Measurements from ENCODE around the gene SUPT6H. TPM values are rescaled to one million over a fixed set of nuclear protein-coding genes. Genes with fewer than 3 reads are reported as not detected.

The SUPT6H gene
- total and polyA plus RNA-seq, 2 of the 8 experiments (the other 6 are each of a cell fraction or from before 2014, with no cell fraction given): 32.0 to 59.9 TPM

DNA sequence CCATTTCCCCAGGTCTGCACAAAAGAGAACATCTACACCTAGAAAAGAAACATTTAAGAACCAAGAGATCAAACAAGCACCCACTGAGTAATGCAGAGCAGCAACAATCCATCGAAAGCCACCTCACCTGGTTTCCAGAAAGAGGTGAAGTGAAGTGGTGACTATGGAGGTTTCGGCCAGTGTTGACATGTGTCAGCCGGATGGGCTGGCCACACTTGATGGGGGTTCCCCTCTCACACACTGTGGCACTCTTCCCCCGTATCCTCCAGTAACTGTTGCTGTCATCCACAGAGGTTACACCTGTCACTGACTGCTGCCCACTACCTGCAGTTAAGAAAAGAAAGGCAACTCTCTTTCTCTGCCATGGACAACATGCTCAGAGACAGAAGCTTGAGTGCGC lies 6.8 kb upstream of the SUPT6H start:
- Histone ChIP-seq H3K36me3 (ENCODE audit: control insufficient read depth in 2 of 4, insufficient read depth in 4 of 4, low read length in 3 of 4) (peaks cover 0 to 24% (median 8%) of the 10 kb centered on the region in 4 experiments; a peak in 5 of 8 replicates), H4K91ac (replicated peaks; ENCODE audit: insufficient read length, low read length) (no peak overlapping the region)
- CTCF ChIA-PET (ENCODE audit: partially characterized antibody): interaction anchor here (0.6 to 1.7 kb wide), 2 partner anchors 10 to 24 kb away, joined by 4 to 6 read pairs; partner anchors contain the start of gene BLTP2
- TF ChIP-seq, protein P1, sequence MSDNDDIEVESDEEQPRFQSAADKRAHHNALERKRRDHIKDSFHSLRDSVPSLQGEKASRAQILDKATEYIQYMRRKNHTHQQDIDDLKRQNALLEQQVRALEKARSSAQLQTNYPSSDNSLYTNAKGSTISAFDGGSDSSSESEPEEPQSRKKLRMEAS (IDR thresholded peaks at IDR 0.05): no peak
- no peak for TF ChIP-seq SRF (IDR thresholded peaks at IDR 0.05; ENCODE audit: low read depth, low read length)
- TF ChIP-seq CREB1 (IDR thresholded peaks at IDR 0.05): no peak
- no peak for TF ChIP-seq KDM1A (IDR thresholded peaks at IDR 0.05; ENCODE audit: borderline replicate concordance, low read length)
- no peak for TF ChIP-seq POLR2AphosphoS5 (IDR thresholded peaks at IDR 0.05; ENCODE audit: low read depth, low read length)
- TF ChIP-seq, protein P2, sequence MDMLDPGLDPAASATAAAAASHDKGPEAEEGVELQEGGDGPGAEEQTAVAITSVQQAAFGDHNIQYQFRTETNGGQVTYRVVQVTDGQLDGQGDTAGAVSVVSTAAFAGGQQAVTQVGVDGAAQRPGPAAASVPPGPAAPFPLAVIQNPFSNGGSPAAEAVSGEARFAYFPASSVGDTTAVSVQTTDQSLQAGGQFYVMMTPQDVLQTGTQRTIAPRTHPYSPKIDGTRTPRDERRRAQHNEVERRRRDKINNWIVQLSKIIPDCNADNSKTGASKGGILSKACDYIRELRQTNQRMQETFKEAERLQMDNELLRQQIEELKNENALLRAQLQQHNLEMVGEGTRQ (IDR thresholded peaks at IDR 0.05; ENCODE audit: low read length): no peak
- TF ChIP-seq, protein P3, sequence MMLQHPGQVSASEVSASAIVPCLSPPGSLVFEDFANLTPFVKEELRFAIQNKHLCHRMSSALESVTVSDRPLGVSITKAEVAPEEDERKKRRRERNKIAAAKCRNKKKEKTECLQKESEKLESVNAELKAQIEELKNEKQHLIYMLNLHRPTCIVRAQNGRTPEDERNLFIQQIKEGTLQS (IDR thresholded peaks at IDR 0.05; ENCODE audit: insufficient read depth, low read depth, low read length): no peak
- TF ChIP-seq SAP30 (IDR thresholded peaks at IDR 0.05; ENCODE audit: insufficient read depth, insufficient replicate concordance, low read length): no peak
- TF ChIP-seq GTF2F1 (IDR thresholded peaks at IDR 0.05; ENCODE audit: borderline replicate concordance, low read depth, low read length): no peak
- no peak for TF ChIP-seq TEAD4 (IDR thresholded peaks at IDR 0.05; ENCODE audit: low read depth, low read length)
- no peak for TF ChIP-seq MAFK (IDR thresholded peaks at IDR 0.05; ENCODE audit: low read depth, low read length)
- TF ChIP-seq JUN (IDR thresholded peaks at IDR 0.05; ENCODE audit: low read depth, low read length): no peak
- no peak for TF ChIP-seq CBX5 (IDR thresholded peaks at IDR 0.05; ENCODE audit: low read depth, low read length)

More for the DNA sequence above, 6.8 kb upstream of the SUPT6H start:
- POLR2A ChIA-PET (ENCODE audit: partially characterized antibody): interaction anchor here (1.0 to 1.5 kb wide), 2 partner anchors 8 to 9 kb away, joined by 3 to 9 read pairs; no protein-coding TSS in a partner anchor
- Histone ChIP-seq H3K9ac (replicated peaks in 1 of 4; ENCODE audit: extremely low read depth in 1 of 4, low read depth in 3 of 4, low read length in 3 of 4) (no peak overlapping the region), H3K56ac (replicated peaks; ENCODE audit: insufficient read length, low read depth, low read length) (no peak overlapping the region), H3K27ac (ENCODE audit: low read depth, low read length) (no peak overlapping the region), H3K4me1 (replicated peaks in 1 of 4; ENCODE audit: control insufficient read depth in 3 of 4, insufficient read depth in 4 of 4, low read length in 3 of 4) (no peaks in the 10 kb centered on the region), H2BK15ac (ENCODE audit: low read length) (no peak overlapping the region), H3K4me2 (ENCODE audit: insufficient read depth in 1 of 2, low read depth in 2 of 2, low read length in 2 of 2) (no peak overlapping the region), H3K18ac (ENCODE audit: extremely low read depth, low read length) (no peak overlapping the region), H3K27me3 (replicated peaks in 1 of 4; ENCODE audit: control insufficient read depth in 3 of 4, extremely low read depth in 1 of 4, insufficient read depth in 3 of 4, low read length in 3 of 4) (no peaks in the 10 kb centered on the region), H2AK5ac (ENCODE audit: low read depth, low read length) (no peak overlapping the region), H3K4ac (replicated peaks; ENCODE audit: insufficient read length, low read depth, low read length) (no peak overlapping the region), H2BK120ac (replicated peaks; ENCODE audit: low read depth, low read length) (no peak overlapping the region), H2AFZ (ENCODE audit: low read length) (no peak overlapping the region), H3K23ac (ENCODE audit: insufficient read length) (no peak overlapping the region), H2BK5ac (ENCODE audit: low read depth, low read length) (no peak overlapping the region), H4K5ac (ENCODE audit: insufficient read length, low read depth, low read length) (no peak overlapping the region), H3K14ac (ENCODE audit: insufficient read length) (no peak overlapping the region), H3K9me3 (ENCODE audit: insufficient read depth in 2 of 2, low read depth in 1 of 2, low read length in 1 of 2) (peaks cover 0 to 17% of the 10 kb centered on the region in 2 experiments; a peak in 3 of 4 replicates), H4K8ac (ENCODE audit: extremely low read depth, insufficient read depth, low read length) (no peak overlapping the region), H3K23me2 (ENCODE audit: low read depth, low read length) (no peaks in the 10 kb centered on the region), H4K20me1 (replicated peaks in 1 of 2; ENCODE audit: control insufficient read depth in 1 of 2, insufficient read depth in 2 of 2, low read length in 2 of 2) (peaks cover 0 to 7% of the 10 kb centered on the region in 2 experiments), H2BK20ac (ENCODE audit: low read length) (no peak overlapping the region), H3K4me3 (ENCODE audit: extremely low read depth in 1 of 4, insufficient read depth in 2 of 4, low read depth in 3 of 4, low read length in 4 of 4) (no peak overlapping the region), H3K79me1 (ENCODE audit: low read depth, low read length) (peaks cover 5% of the 10 kb centered on the region; the same call in 1 of the 2 replicates), H3K79me2 (ENCODE audit: control insufficient read depth in 1 of 2, insufficient read depth in 2 of 2, low read length in 2 of 2) (peaks cover 5 to 20% of the 10 kb centered on the region in 2 experiments; a peak in 3 of 4 replicates), H2BK12ac (ENCODE audit: low read depth, low read length) (no peak overlapping the region)
- DNase-seq (ENCODE audit: low read depth in 1 of 2, low spot score in 2 of 2): no peak
- 93% methylated on average over 5 of the region's 5 CpGs; no CpG with 5 or more reads in 1 of the 2 experiments for WGBS, 2 experiments (ENCODE audit: extremely low coverage in 1 of 2, insufficient coverage in 1 of 2, insufficient read length in 1 of 2, insufficient replicate concordance in 2 of 2, low coverage in 1 of 2, low lambda C conversion rate in 2 of 2, missing lambda C conversion rate in 1 of 2)
- FAIRE-seq: no peak

Measured in H1 (cell line).